HG02588 (cell line): ENCODE data around the gene ARHGEF16.

Source experiments
- ATAC-seq: cut with Tn5 transposase; IDR thresholded peaks from one replicate; pipeline ENCODE4 v1.9.1; 2021; ENCODE audit warnings: mild to moderate bottlenecking, moderate library complexity; ENCODE audit not compliant: unreplicated experiment

ARHGEF16 gene

GRCh38 chr1:3420218-3420951 is 34.1 kb upstream of the ARHGEF16 start:
- no peak for ATAC-seq

GRCh38 chr1:3422638-3423037 is 31.8 kb upstream of the ARHGEF16 start:
- ATAC-seq: no peak

GRCh38 chr1:3423245-3423829 is 31.1 kb upstream of the ARHGEF16 start:
- ATAC-seq: no peak

- ATAC-seq: no peak
Measured at GRCh38 chr1:3423896-3424611, 30.4 kb upstream of the ARHGEF16 start.

- no peak for ATAC-seq
Measured at GRCh38 chr1:3425486-3426215, 28.8 kb upstream of the ARHGEF16 start.

- ATAC-seq: no peak
Measured at GRCh38 chr1:3426956-3427535, 27.4 kb upstream of the ARHGEF16 start.

GRCh38 chr1:3427711-3428704 is 26.5 kb upstream of the ARHGEF16 start:
- no peak for ATAC-seq

- no peak for ATAC-seq
Measured at GRCh38 chr1:3428899-3429298, 25.6 kb upstream of the ARHGEF16 start.

GRCh38 chr1:3429320-3429719 is 25.1 kb upstream of the ARHGEF16 start:
- ATAC-seq: no peak

- ATAC-seq: no peak
Measured at GRCh38 chr1:3429766-3430165, 24.7 kb upstream of the ARHGEF16 start.

GRCh38 chr1:3430406-3430805 is 24.1 kb upstream of the ARHGEF16 start:
- no peak for ATAC-seq

GRCh38 chr1:3430820-3431219 is 23.6 kb upstream of the ARHGEF16 start:
- ATAC-seq: no peak

GRCh38 chr1:3431266-3431665 is 23.2 kb upstream of the ARHGEF16 start:
- no peak for ATAC-seq

GRCh38 chr1:3431686-3432085 is 22.8 kb upstream of the ARHGEF16 start:
- ATAC-seq: no peak

- no peak for ATAC-seq
Measured at GRCh38 chr1:3432306-3432705, 22.2 kb upstream of the ARHGEF16 start.

- ATAC-seq: no peak
Measured at GRCh38 chr1:3433076-3433475, 21.4 kb upstream of the ARHGEF16 start.

- ATAC-seq: no peak
Measured at GRCh38 chr1:3433596-3434320, 20.7 kb upstream of the ARHGEF16 start.

- ATAC-seq: no peak
Measured at GRCh38 chr1:3434406-3435110, 19.9 kb upstream of the ARHGEF16 start.

GRCh38 chr1:3435666-3436065 is 18.8 kb upstream of the ARHGEF16 start:
- ATAC-seq: no peak
